Naive thymus-derived CD4-positive, alpha-beta T cell (primary cell): ENCODE data around the gene KRTAP4-4. TPM values are rescaled to one million over a fixed set of nuclear protein-coding genes. Genes with fewer than 3 reads are reported as not detected.
"Not testable (repeated sequence)": the region's sequence is repeated elsewhere in the genome, so short reads cannot be mapped to it uniquely, and the experiment has no call there.

ENCODE experiments used
- ATAC-seq: fragments of 150-1000 bp; cut with Tn5 transposase; 2 replicates; pipeline ENCODE4 v1.10.0; 2021; ENCODE audit warnings: mild to moderate bottlenecking, moderate library complexity
- CTCF ChIA-PET: fragments of 350-600 bp; sonication (Branson Sonifier 250); formaldehyde crosslinking; loops from one replicate; lab custom pipeline; 2021; ENCODE audit warnings: antibody characterized with exemption; lab: Charles Lee
- POLR2A ChIA-PET: fragments of 350-600 bp; sonication (Branson Sonifier 250); formaldehyde crosslinking; loops from one replicate; lab custom pipeline; 2021; ENCODE audit warnings: antibody characterized with exemption, inconsistent platforms; lab: Charles Lee
- DNase-seq, 9 donors: peaks; one replicate each; pipeline versions ENCODE4 v3.0.0 to v3.0.0-alpha.2; 2020 to 2022; ENCODE audit warnings: mixed read lengths in 1 of 9
- H3K27ac ChIP-seq: one replicate; pipeline ENCODE4 v1.7.0; 2013; ENCODE audit warnings: mild to moderate bottlenecking, low read depth, low read length, moderate library complexity
- H3K27me3 ChIP-seq, 2 donors: one replicate each; pipeline ENCODE4 v1.7.0; 2013; ENCODE audit warnings: low read length in 2 of 2, mild to moderate bottlenecking in 2 of 2, moderate library complexity in 2 of 2; ENCODE audit not compliant: control insufficient read depth in 2 of 2, insufficient read depth in 2 of 2
- H3K36me3 ChIP-seq, 3 experiments: 1 replicate in 2 of 3; 2 replicates in 1 of 3; pipeline ENCODE4 v1.7.0; 2013; ENCODE audit warnings: low read length in 3 of 3, mild to moderate bottlenecking in 3 of 3, moderate library complexity in 1 of 3; ENCODE audit not compliant: insufficient read depth in 3 of 3, control insufficient read depth in 2 of 3
- H3K4me1 ChIP-seq, 2 donors: one replicate each; pipeline ENCODE4 v1.7.0; 2013; ENCODE audit warnings: low read length in 2 of 2, mild to moderate bottlenecking in 2 of 2, moderate library complexity in 1 of 2; ENCODE audit not compliant: control insufficient read depth in 2 of 2, insufficient read depth in 2 of 2
- H3K4me3 ChIP-seq: 2 replicates; pipeline ENCODE4 v1.7.0; 2013; ENCODE audit warnings: mild to moderate bottlenecking, low read length
- H3K9me3 ChIP-seq, 3 experiments: 1 replicate in 2 of 3; 2 replicates in 1 of 3; pipeline ENCODE4 v1.7.0; 2013; ENCODE audit warnings: low read length in 3 of 3; ENCODE audit not compliant: control insufficient read depth in 2 of 3
- H3K27ac Mint-ChIP-seq, 9 donors: one replicate each; pipeline ENCODE4 v1.8.0; 2020 to 2022; ENCODE audit warnings: mixed read lengths in 9 of 9, mild to moderate bottlenecking in 8 of 9, moderate library complexity in 5 of 9, inconsistent platforms in 2 of 9
- H3K27me3 Mint-ChIP-seq, 5 donors: one replicate each; pipeline ENCODE4 v1.8.0; 2021 to 2022; ENCODE audit warnings: mixed read lengths in 5 of 5, mild to moderate bottlenecking in 1 of 5
- H3K36me3 Mint-ChIP-seq, 5 donors: one replicate each; pipeline ENCODE4 v1.8.0; 2020 to 2022; ENCODE audit warnings: mixed read lengths in 5 of 5, mild to moderate bottlenecking in 3 of 5, inconsistent platforms in 1 of 5
- H3K4me1 Mint-ChIP-seq, 7 donors: one replicate each; pipeline ENCODE4 v1.8.0; 2020 to 2022; ENCODE audit warnings: mixed read lengths in 7 of 7, mild to moderate bottlenecking in 3 of 7, inconsistent platforms in 1 of 7
- H3K4me3 Mint-ChIP-seq, 10 donors: one replicate each; pipeline ENCODE4 v1.8.0; 2020 to 2022; ENCODE audit warnings: mild to moderate bottlenecking in 10 of 10, mixed read lengths in 10 of 10, moderate library complexity in 6 of 10, inconsistent platforms in 2 of 10
- H3K9me3 Mint-ChIP-seq, 11 donors: one replicate each; pipeline ENCODE4 v1.8.0; 2020 to 2022; ENCODE audit warnings: mixed read lengths in 11 of 11, mild to moderate bottlenecking in 4 of 11, inconsistent platforms in 1 of 11, moderate library complexity in 1 of 11
- intact Hi-C, 2 donors: fragments of 100-400 bp; cut with micrococcal nuclease; formaldehyde crosslinking; loops; one replicate each; pipeline ENCODE4 v1.15.1; 2023
- polyA plus RNA-seq, 2 donors: library from polyadenylated mRNA; unstranded; fragments of 300-500 nt; fragmentation: Illumina TruSeq; gene quantifications; one replicate each; pipeline ENCODE4 v1.2.3, GENCODE V29; 2021
- total RNA-seq, 6 experiments: library from RNA in 5 of 6; stranded (reverse) in 5 of 6; gene quantifications; 1 replicate in 5 of 6; 2 replicates in 1 of 6; pipeline ENCODE4 v1.2.3 and lab custom pipeline; 2021 to 2026

The KRTAP4-4 gene
- total and polyA plus RNA-seq, 7 experiments from 2014 or later: not detected

- H3K4me1 ChIP-seq: no peaks in the 10 kb centered on the region
- H3K27me3 ChIP-seq: no peaks in the 10 kb centered on the region
- no peak overlapping the region for H3K27ac ChIP-seq
- ATAC-seq (no peak), DNase-seq (no peak)
- Mint-ChIP-seq H3K4me3 (no peak overlapping the region), H3K36me3 (no peaks in the 10 kb centered on the region), H3K27ac (no peak overlapping the region), H3K27me3 (peaks cover 0 to 17% (median 0%) of the 10 kb centered on the region in 5 donors), H3K9me3 (peaks cover 0 to 3% (median 0%) of the 10 kb centered on the region in 11 donors), H3K4me1 (peaks cover 0 to 19% (median 5%) of the 10 kb centered on the region in 7 donors)
- H3K36me3 ChIP-seq: no peaks in the 10 kb centered on the region
- ChIA-PET POLR2A (interaction anchor here (1.0 kb wide), 1 partner anchor 42 kb away, joined by 4 read pairs; no protein-coding TSS in a partner anchor), CTCF (interaction anchor here (0.6 kb wide), 1 partner anchor 40 kb away, joined by 5 read pairs; no protein-coding TSS in a partner anchor)
- intact Hi-C loops: no loop called here
- no peak overlapping the region for H3K4me3 ChIP-seq
- H3K9me3 ChIP-seq: no peaks in the 10 kb centered on the region
Observed at GRCh38 chr17:41150026-41150425, 10.5 kb downstream of the KRTAP4-4 start.

GRCh38 chr17:41149652-41149985, 10.9 kb downstream of the KRTAP4-4 start, which contains the start of gene KRTAP4-5:
TSS of gene KRTAP4-5 (minus strand) at chr17:41149825. CDS start at chr17:41149767, 58 bp downstream.
- Histone ChIP-seq H3K27ac (no peak within 1 kb of the TSS), H3K4me1 (no peaks in the 10 kb centered on the region), H3K4me3 (no peak within 1 kb of the TSS), H3K27me3 (no peaks in the 10 kb centered on the region), H3K36me3 (no peaks in the 10 kb centered on the region), H3K9me3 (no peaks in the 10 kb centered on the region)
- Mint-ChIP-seq H3K9me3 (peaks cover 0 to 6% (median 0%) of the 10 kb centered on the region in 11 donors), H3K36me3 (no peaks in the 10 kb centered on the region), H3K4me1 (peaks cover 0 to 19% (median 5%) of the 10 kb centered on the region in 7 donors), H3K27me3 (peaks cover 0 to 18% (median 0%) of the 10 kb centered on the region in 5 donors), H3K27ac (peak within 1 kb of the TSS in 1 of 9 donors; percentile 7), H3K4me3 (no peak within 1 kb of the TSS)
- intact Hi-C loops: no loop called here
- ChIA-PET CTCF (interaction anchor here (0.6 kb wide), 1 partner anchor 39 kb away, joined by 5 read pairs; no protein-coding TSS in a partner anchor), POLR2A (no interaction called here)
- ATAC-seq: no peak
- DNase-seq: no peak

GRCh38 chr17:41148971-41149651, 11.4 kb downstream of the KRTAP4-4 start:
- H3K27me3 ChIP-seq, H3K9me3 Mint-ChIP-seq, H3K4me3 ChIP-seq, H3K9me3 ChIP-seq, intact Hi-C loops, DNase-seq, H3K36me3 ChIP-seq, H3K4me3 Mint-ChIP-seq, H3K36me3 Mint-ChIP-seq, H3K4me1 ChIP-seq, POLR2A ChIA-PET, ATAC-seq, H3K27ac ChIP-seq: not testable (repeated sequence)
- Mint-ChIP-seq H3K27me3 (peaks cover 0 to 18% (median 0%) of the 10 kb centered on the region in 5 donors), H3K4me1 (peaks cover 0 to 19% (median 5%) of the 10 kb centered on the region in 7 donors), H3K27ac (peak overlapping the region in 1 of 9 donors; percentile 7)
- CTCF ChIA-PET: interaction anchor here (0.6 kb wide), 1 partner anchor 39 kb away, joined by 5 read pairs; no protein-coding TSS in a partner anchor

- no peak for ATAC-seq
- Histone ChIP-seq H3K4me3 (no peak overlapping the region), H3K36me3 (no peaks in the 10 kb centered on the region), H3K4me1 (no peaks in the 10 kb centered on the region), H3K27me3 (no peaks in the 10 kb centered on the region), H3K27ac (no peak overlapping the region), H3K9me3 (peaks cover 0 to 6% (median 0%) of the 10 kb centered on the region in 3 experiments)
- peaks cover 0 to 15% (median 8%) of the 10 kb centered on the region in 5 donors for H3K36me3 Mint-ChIP-seq
- peaks cover 7 to 22% (median 9%) of the 10 kb centered on the region in 11 donors for H3K9me3 Mint-ChIP-seq
- peaks cover 0 to 8% (median 0%) of the 10 kb centered on the region in 5 donors for H3K27me3 Mint-ChIP-seq
- DNase-seq: no peak
- no peak overlapping the region for H3K4me3 Mint-ChIP-seq
- CTCF ChIA-PET: no interaction called here
- intact Hi-C loops: no loop called here
- H3K4me1 Mint-ChIP-seq: peaks cover 0 to 8% (median 4%) of the 10 kb centered on the region in 7 donors
- peak overlapping the region in 2 of 9 donors; percentile 4 to 61 for H3K27ac Mint-ChIP-seq
- POLR2A ChIA-PET: no interaction called here
Observed at GRCh38 chr17:41147531-41148204, 12.9 kb downstream of the KRTAP4-4 start.

GRCh38 chr17:41145261-41145660, 15.3 kb downstream of the KRTAP4-4 start:
- CTCF ChIA-PET: no interaction called here
- H3K36me3 ChIP-seq: no peaks in the 10 kb centered on the region
- H3K27me3 ChIP-seq: no peaks in the 10 kb centered on the region
- no peaks in the 10 kb centered on the region for H3K4me1 ChIP-seq
- POLR2A ChIA-PET: no interaction called here
- Mint-ChIP-seq H3K36me3 (peaks cover 0 to 26% (median 16%) of the 10 kb centered on the region in 5 donors), H3K27ac (no peak overlapping the region), H3K4me1 (peaks cover 0 to 8% (median 4%) of the 10 kb centered on the region in 7 donors), H3K4me3 (no peak overlapping the region), H3K9me3 (peaks cover 9 to 44% (median 21%) of the 10 kb centered on the region in 11 donors), H3K27me3 (peaks cover 0 to 8% (median 0%) of the 10 kb centered on the region in 5 donors)
- intact Hi-C loops: no loop called here
- no peak for DNase-seq
- no peak for ATAC-seq
- H3K9me3 ChIP-seq: peaks cover 0 to 8% (median 0%) of the 10 kb centered on the region in 3 experiments
- no peak overlapping the region for H3K27ac ChIP-seq
- no peak overlapping the region for H3K4me3 ChIP-seq

GRCh38 chr17:41144846-41145245, 15.7 kb downstream of the KRTAP4-4 start:
- H3K36me3 ChIP-seq: no peaks in the 10 kb centered on the region
- no peak overlapping the region for H3K4me3 Mint-ChIP-seq
- peaks cover 0 to 8% (median 0%) of the 10 kb centered on the region in 5 donors for H3K27me3 Mint-ChIP-seq
- peaks cover 9 to 47% (median 21%) of the 10 kb centered on the region in 11 donors for H3K9me3 Mint-ChIP-seq
- no peak overlapping the region for H3K27ac Mint-ChIP-seq
- ChIA-PET POLR2A (no interaction called here), CTCF (no interaction called here)
- no peaks in the 10 kb centered on the region for H3K4me1 ChIP-seq
- ATAC-seq (no peak), DNase-seq (no peak)
- peaks cover 0 to 11% (median 0%) of the 10 kb centered on the region in 3 experiments for H3K9me3 ChIP-seq
- H3K27me3 ChIP-seq: no peaks in the 10 kb centered on the region
- intact Hi-C loops: no loop called here
- H3K4me1 Mint-ChIP-seq: peaks cover 0 to 8% (median 4%) of the 10 kb centered on the region in 7 donors
- peaks cover 0 to 27% (median 16%) of the 10 kb centered on the region in 5 donors for H3K36me3 Mint-ChIP-seq
- no peak overlapping the region for H3K4me3 ChIP-seq
- no peak overlapping the region for H3K27ac ChIP-seq
